Suppressor macrophage (primary cell): Measurements from ENCODE around the gene TAF12.
"Not testable (repeated sequence)": the region's sequence is repeated elsewhere in the genome, so short reads cannot be mapped to it uniquely, and the experiment has no call there.

ENCODE experiments used
- DNase-seq, 4 experiments: peaks; one replicate each; pipeline ENCODE4 v3.0.0-alpha.2; 2020 to 2022

Gene TAF12

GRCh38 chr1:28644494-28644893, 1.6 kb upstream of the TAF12 start:
- no peak for DNase-seq

- peak; percentile 25 to 50 (median 37) for DNase-seq
These were observed 616 bp downstream of the TAF12 start for GRCh38 chr1:28642056-28642846.

GRCh38 chr1:28640766-28641165, 2.1 kb downstream of the TAF12 start:
- peak in 2 of 4 experiments; percentile 14 to 25 for DNase-seq

- DNase-seq: no peak
These were observed 10.3 kb downstream of the TAF12 start for GRCh38 chr1:28632560-28632959.

GRCh38 chr1:28631713-28632112, 11.2 kb downstream of the TAF12 start:
- DNase-seq: no peak

- no peak for DNase-seq
These were observed 29.7 kb downstream of the TAF12 start for GRCh38 chr1:28613175-28613574.

- no peak for DNase-seq
These were observed 36.1 kb downstream of the TAF12 start for GRCh38 chr1:28606771-28607170.

- no peak for DNase-seq
These were observed 37.9 kb downstream of the TAF12 start for GRCh38 chr1:28604962-28605361.

- no peak for DNase-seq
These were observed 38.5 kb downstream of the TAF12 start for GRCh38 chr1:28604411-28604810.

- peak; percentile 78 to 86 (median 83) for DNase-seq
These were observed 40.1 kb downstream of the TAF12 start for GRCh38 chr1:28602536-28603439.

- no peak for DNase-seq
These were observed 41.2 kb downstream of the TAF12 start for GRCh38 chr1:28601696-28602095.

- DNase-seq: not testable (repeated sequence)
These were observed 46.6 kb downstream of the TAF12 start for GRCh38 chr1:28596276-28596675.

- DNase-seq: no peak
These were observed 47.3 kb downstream of the TAF12 start for GRCh38 chr1:28595412-28596191.

GRCh38 chr1:28594686-28595411, 48.0 kb downstream of the TAF12 start:
- not testable (repeated sequence) for DNase-seq

GRCh38 chr1:28593988-28594356, 48.9 kb downstream of the TAF12 start:
- not testable (repeated sequence) for DNase-seq

GRCh38 chr1:28592321-28593071, 50.4 kb downstream of the TAF12 start:
- peak; percentile 52 to 89 (median 73) for DNase-seq

GRCh38 chr1:28591708-28592320, 51.1 kb downstream of the TAF12 start, which contains the start of gene RAB42:
RAB42 (plus strand) TSS chr1:28592265; CDS start chr1:28592512, 247 bp downstream.
- DNase-seq: peak; percentile 69 to 92 (median 80)

GRCh38 chr1:28586585-28587391, 56.1 kb downstream of the TAF12 start:
- DNase-seq: not testable (repeated sequence)

- peak in 2 of 4 experiments; percentile 29 to 33 for DNase-seq
These were observed 60.6 kb downstream of the TAF12 start for GRCh38 chr1:28582248-28582615.
